Naive thymus-derived CD4-positive, alpha-beta T cell (primary cell): ENCODE data around the gene SOCS1. TPM values are rescaled to one million over a fixed set of nuclear protein-coding genes. Genes with fewer than 3 reads are reported as not detected.

Source experiments
- ATAC-seq: fragments of 150-1000 bp; cut with Tn5 transposase; 2 replicates; pipeline ENCODE4 v1.10.0; 2021; ENCODE audit warnings: mild to moderate bottlenecking, moderate library complexity
- CTCF ChIA-PET: fragments of 350-600 bp; sonication (Branson Sonifier 250); formaldehyde crosslinking; loops from one replicate; lab custom pipeline; 2021; ENCODE audit warnings: antibody characterized with exemption; lab: Charles Lee
- POLR2A ChIA-PET: fragments of 350-600 bp; sonication (Branson Sonifier 250); formaldehyde crosslinking; loops from one replicate; lab custom pipeline; 2021; ENCODE audit warnings: antibody characterized with exemption, inconsistent platforms; lab: Charles Lee
- DNase-seq, 9 donors: peaks; one replicate each; pipeline versions ENCODE4 v3.0.0 to v3.0.0-alpha.2; 2020 to 2022; ENCODE audit warnings: mixed read lengths in 1 of 9
- H3K27ac ChIP-seq: one replicate; pipeline ENCODE4 v1.7.0; 2013; ENCODE audit warnings: mild to moderate bottlenecking, low read depth, low read length, moderate library complexity
- H3K27me3 ChIP-seq, 2 donors: one replicate each; pipeline ENCODE4 v1.7.0; 2013; ENCODE audit warnings: low read length in 2 of 2, mild to moderate bottlenecking in 2 of 2, moderate library complexity in 2 of 2; ENCODE audit not compliant: control insufficient read depth in 2 of 2, insufficient read depth in 2 of 2
- H3K36me3 ChIP-seq, 3 experiments: 1 replicate in 2 of 3; 2 replicates in 1 of 3; pipeline ENCODE4 v1.7.0; 2013; ENCODE audit warnings: low read length in 3 of 3, mild to moderate bottlenecking in 3 of 3, moderate library complexity in 1 of 3; ENCODE audit not compliant: insufficient read depth in 3 of 3, control insufficient read depth in 2 of 3
- H3K4me1 ChIP-seq, 2 donors: one replicate each; pipeline ENCODE4 v1.7.0; 2013; ENCODE audit warnings: low read length in 2 of 2, mild to moderate bottlenecking in 2 of 2, moderate library complexity in 1 of 2; ENCODE audit not compliant: control insufficient read depth in 2 of 2, insufficient read depth in 2 of 2
- H3K4me3 ChIP-seq: 2 replicates; pipeline ENCODE4 v1.7.0; 2013; ENCODE audit warnings: mild to moderate bottlenecking, low read length
- H3K9me3 ChIP-seq, 3 experiments: 1 replicate in 2 of 3; 2 replicates in 1 of 3; pipeline ENCODE4 v1.7.0; 2013; ENCODE audit warnings: low read length in 3 of 3; ENCODE audit not compliant: control insufficient read depth in 2 of 3
- H3K27ac Mint-ChIP-seq, 9 donors: one replicate each; pipeline ENCODE4 v1.8.0; 2020 to 2022; ENCODE audit warnings: mixed read lengths in 9 of 9, mild to moderate bottlenecking in 8 of 9, moderate library complexity in 5 of 9, inconsistent platforms in 2 of 9
- H3K27me3 Mint-ChIP-seq, 5 donors: one replicate each; pipeline ENCODE4 v1.8.0; 2021 to 2022; ENCODE audit warnings: mixed read lengths in 5 of 5, mild to moderate bottlenecking in 1 of 5
- H3K36me3 Mint-ChIP-seq, 5 donors: one replicate each; pipeline ENCODE4 v1.8.0; 2020 to 2022; ENCODE audit warnings: mixed read lengths in 5 of 5, mild to moderate bottlenecking in 3 of 5, inconsistent platforms in 1 of 5
- H3K4me1 Mint-ChIP-seq, 7 donors: one replicate each; pipeline ENCODE4 v1.8.0; 2020 to 2022; ENCODE audit warnings: mixed read lengths in 7 of 7, mild to moderate bottlenecking in 3 of 7, inconsistent platforms in 1 of 7
- H3K4me3 Mint-ChIP-seq, 10 donors: one replicate each; pipeline ENCODE4 v1.8.0; 2020 to 2022; ENCODE audit warnings: mild to moderate bottlenecking in 10 of 10, mixed read lengths in 10 of 10, moderate library complexity in 6 of 10, inconsistent platforms in 2 of 10
- H3K9me3 Mint-ChIP-seq, 11 donors: one replicate each; pipeline ENCODE4 v1.8.0; 2020 to 2022; ENCODE audit warnings: mixed read lengths in 11 of 11, mild to moderate bottlenecking in 4 of 11, inconsistent platforms in 1 of 11, moderate library complexity in 1 of 11
- intact Hi-C, 2 donors: fragments of 100-400 bp; cut with micrococcal nuclease; formaldehyde crosslinking; loops; one replicate each; pipeline ENCODE4 v1.15.1; 2023
- polyA plus RNA-seq, 2 donors: library from polyadenylated mRNA; unstranded; fragments of 300-500 nt; fragmentation: Illumina TruSeq; gene quantifications; one replicate each; pipeline ENCODE4 v1.2.3, GENCODE V29; 2021
- total RNA-seq, 6 experiments: library from RNA in 5 of 6; stranded (reverse) in 5 of 6; gene quantifications; 1 replicate in 5 of 6; 2 replicates in 1 of 6; pipeline ENCODE4 v1.2.3 and lab custom pipeline; 2021 to 2026

SOCS1 gene
- total and polyA plus RNA-seq, 7 experiments from 2014 or later, result 12.8 to 191 (median 16.1) TPM

- Mint-ChIP-seq H3K27me3 (peaks cover 0 to 14% (median 0%) of the 10 kb centered on the region in 5 donors), H3K9me3 (peaks cover 0 to 4% (median 0%) of the 10 kb centered on the region in 11 donors), H3K4me3 (peak overlapping the region; percentile 34 to 79 (median 65)), H3K36me3 (peaks cover 0 to 5% (median 0%) of the 10 kb centered on the region in 5 donors), H3K4me1 (peaks cover 18 to 42% (median 33%) of the 10 kb centered on the region in 7 donors), H3K27ac (peak overlapping the region; percentile 78 to 95 (median 90))
- peaks cover 14 to 25% of the 10 kb centered on the region in 2 donors for H3K4me1 ChIP-seq
- ATAC-seq (no peak), DNase-seq (no peak)
- intact Hi-C loops, result no loop called here
- H3K4me3 ChIP-seq, result no peak overlapping the region
- H3K27me3 ChIP-seq, result no peaks in the 10 kb centered on the region
- H3K27ac ChIP-seq, result peak overlapping the region; percentile 33
- no peaks in the 10 kb centered on the region for H3K36me3 ChIP-seq
- no peaks in the 10 kb centered on the region for H3K9me3 ChIP-seq
- POLR2A ChIA-PET, result interaction anchor here (0.7 to 3.4 kb wide), 3 partner anchors 9 to 70 kb away, joined by 3 to 22 read pairs (median 6); partner anchors contain the start of gene SOCS1
- CTCF ChIA-PET, result interaction anchor here (0.6 to 1.2 kb wide), 6 partner anchors 7 to 954 kb away, joined by 3 to 5 read pairs (median 4); no protein-coding TSS in a partner anchor
These were observed 8.3 kb upstream of the SOCS1 start for GRCh38 chr16:11264155-11264832.

- Mint-ChIP-seq H3K4me1 (peaks cover 21 to 47% (median 37%) of the 10 kb centered on the region in 7 donors), H3K27me3 (peaks cover 0 to 12% (median 0%) of the 10 kb centered on the region in 5 donors), H3K9me3 (peaks cover 0 to 4% (median 0%) of the 10 kb centered on the region in 11 donors), H3K36me3 (peaks cover 0 to 5% (median 0%) of the 10 kb centered on the region in 5 donors), H3K27ac (peak overlapping the region; percentile 78 to 95 (median 90)), H3K4me3 (peak overlapping the region; percentile 34 to 79 (median 65))
- peaks cover 14 to 28% of the 10 kb centered on the region in 2 donors for H3K4me1 ChIP-seq
- POLR2A ChIA-PET, result interaction anchor here (2.0 to 3.4 kb wide), 2 partner anchors 8 to 34 kb away, joined by 6 to 22 read pairs; partner anchors contain the start of gene SOCS1
- DNase-seq (peak in 8 of 9 donors; percentile 35 to 71 (median 59)), ATAC-seq (peak; percentile 83)
- no peaks in the 10 kb centered on the region for H3K36me3 ChIP-seq
- H3K27me3 ChIP-seq, result no peaks in the 10 kb centered on the region
- intact Hi-C loops, result no loop called here
- H3K27ac ChIP-seq, result peak overlapping the region; percentile 33
- H3K9me3 ChIP-seq, result no peaks in the 10 kb centered on the region
- H3K4me3 ChIP-seq, result no peak overlapping the region
- CTCF ChIA-PET, result interaction anchor here (0.6 to 1.2 kb wide), 6 partner anchors 8 to 954 kb away, joined by 3 to 5 read pairs (median 4); no protein-coding TSS in a partner anchor
These were observed 7.7 kb upstream of the SOCS1 start for GRCh38 chr16:11263737-11264136.

DNA sequence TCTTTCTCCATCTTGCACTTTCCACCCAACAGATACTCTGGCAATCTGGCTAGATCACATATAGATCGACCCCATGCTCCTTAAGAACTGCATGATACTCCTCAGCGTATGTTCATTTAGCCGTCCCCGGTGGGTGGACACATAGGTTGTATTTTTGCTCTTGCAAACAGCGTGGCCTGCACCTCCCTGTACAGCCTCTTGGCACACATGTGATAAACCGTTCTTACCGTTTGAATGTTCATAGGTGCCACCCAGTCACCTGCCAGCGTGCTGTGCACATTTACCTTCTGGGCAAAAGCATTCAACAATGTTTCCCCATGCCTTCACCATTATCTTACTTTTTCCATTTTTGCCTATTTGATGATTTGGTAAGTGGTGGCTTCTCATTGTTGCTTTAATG is 6.9 kb upstream of the SOCS1 start:
- peak in 1 of 9 donors; percentile 18 for DNase-seq
- Mint-ChIP-seq H3K4me3 (peak overlapping the region in 5 of 10 donors; percentile 8 to 75 (median 61)), H3K36me3 (peaks cover 0 to 1% (median 0%) of the 10 kb centered on the region in 5 donors), H3K27ac (peak overlapping the region; percentile 2 to 95 (median 83)), H3K4me1 (peaks cover 21 to 55% (median 45%) of the 10 kb centered on the region in 7 donors), H3K27me3 (peaks cover 0 to 4% (median 0%) of the 10 kb centered on the region in 5 donors), H3K9me3 (no peaks in the 10 kb centered on the region)
- H3K27ac ChIP-seq, result no peak overlapping the region
- no peak for ATAC-seq
- CTCF ChIA-PET, result interaction anchor here (0.9 to 1.2 kb wide), 2 partner anchors 9 to 35 kb away, joined by 3 to 5 read pairs; no protein-coding TSS in a partner anchor
- H3K4me1 ChIP-seq, result peaks cover 21 to 36% of the 10 kb centered on the region in 2 donors
- POLR2A ChIA-PET, result interaction anchor here (1.2 to 3.4 kb wide), 3 partner anchors 8 to 35 kb away, joined by 3 to 22 read pairs (median 6); partner anchors contain the start of gene SOCS1
- no peaks in the 10 kb centered on the region for H3K36me3 ChIP-seq
- H3K27me3 ChIP-seq, result no peaks in the 10 kb centered on the region
- H3K4me3 ChIP-seq, result no peak overlapping the region
- H3K9me3 ChIP-seq, result no peaks in the 10 kb centered on the region
- intact Hi-C loops, result no loop called here

DNA sequence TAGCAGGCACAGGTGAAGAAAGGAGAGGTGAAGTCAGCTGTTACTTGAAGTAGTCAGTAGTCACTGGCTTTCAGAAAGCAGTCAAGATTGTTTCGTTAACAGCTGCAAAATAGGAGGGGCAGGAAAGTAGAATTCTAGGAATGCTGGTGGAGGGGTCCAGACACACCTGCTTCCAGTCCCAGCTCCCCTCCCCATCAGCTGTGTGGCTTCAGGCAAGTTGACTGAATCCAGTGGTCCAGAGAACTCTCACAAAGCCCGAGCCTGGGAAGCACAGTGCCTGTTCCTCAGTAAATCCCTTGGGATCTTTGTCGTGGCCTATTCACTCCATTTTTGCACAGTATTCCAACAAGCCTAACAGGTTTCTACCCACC is 4.6 kb upstream of the SOCS1 start:
- no peak overlapping the region for H3K27ac ChIP-seq
- H3K27me3 ChIP-seq, result no peaks in the 10 kb centered on the region
- Mint-ChIP-seq H3K4me3 (no peak overlapping the region), H3K4me1 (peaks cover 21 to 69% (median 56%) of the 10 kb centered on the region in 7 donors), H3K36me3 (peaks cover 0 to 1% (median 0%) of the 10 kb centered on the region in 5 donors), H3K27ac (peak overlapping the region in 5 of 9 donors; percentile 71 to 88 (median 80)), H3K27me3 (peaks cover 0 to 4% (median 0%) of the 10 kb centered on the region in 5 donors), H3K9me3 (peaks cover 0 to 2% (median 0%) of the 10 kb centered on the region in 11 donors)
- intact Hi-C loops, result no loop called here
- CTCF ChIA-PET, result interaction anchor here (2.6 kb wide), 1 partner anchor 37 kb away, joined by 15 read pairs; no protein-coding TSS in a partner anchor
- no peak overlapping the region for H3K4me3 ChIP-seq
- POLR2A ChIA-PET, result interaction anchor here (0.8 to 1.1 kb wide), 2 partner anchors 38 to 91 kb away, joined by 3 to 5 read pairs; no protein-coding TSS in a partner anchor
- DNase-seq, result no peak
- peaks cover 33 to 47% of the 10 kb centered on the region in 2 donors for H3K4me1 ChIP-seq
- no peak for ATAC-seq
- H3K9me3 ChIP-seq, result no peaks in the 10 kb centered on the region
- peaks cover 0 to 6% (median 0%) of the 10 kb centered on the region in 3 experiments for H3K36me3 ChIP-seq

GRCh38 chr16:11259655-11260595 is 3.9 kb upstream of the SOCS1 start:
- intact Hi-C loops, result loop anchor here (5.0 to 10.0 kb wide), 9 partner anchors 205 to 1542 kb away; partner anchors contain the start of genes CPPED1 (in 1 of the 2), GSPT1 (in 1 of the 2), LITAF (in 1 of the 2) and NUBP1 (in 1 of the 2)
- ChIA-PET CTCF (interaction anchor here (0.6 to 6.0 kb wide), 4 partner anchors 38 to 290 kb away, joined by 3 to 29 read pairs (median 10); no protein-coding TSS in a partner anchor), POLR2A (interaction anchor here (0.8 to 8.2 kb wide), 4 partner anchors 31 to 284 kb away, joined by 3 to 244 read pairs (median 4); no protein-coding TSS in a partner anchor)
- no peak overlapping the region for H3K27ac ChIP-seq
- H3K9me3 ChIP-seq, result no peaks in the 10 kb centered on the region
- peaks cover 0 to 4% (median 0%) of the 10 kb centered on the region in 5 donors for H3K36me3 Mint-ChIP-seq
- peaks cover 21 to 67% (median 56%) of the 10 kb centered on the region in 7 donors for H3K4me1 Mint-ChIP-seq
- H3K4me3 ChIP-seq, result no peak overlapping the region
- H3K27me3 ChIP-seq, result no peaks in the 10 kb centered on the region
- H3K4me1 ChIP-seq, result peaks cover 33 to 46% of the 10 kb centered on the region in 2 donors
- H3K27ac Mint-ChIP-seq, result peak overlapping the region; percentile 48 to 96 (median 80)
- DNase-seq (no peak), ATAC-seq (no peak)
- peaks cover 0 to 8% (median 0%) of the 10 kb centered on the region in 3 experiments for H3K36me3 ChIP-seq
- peak overlapping the region in 4 of 10 donors; percentile 32 to 91 (median 65) for H3K4me3 Mint-ChIP-seq
- H3K9me3 Mint-ChIP-seq, result peaks cover 0 to 2% (median 0%) of the 10 kb centered on the region in 11 donors
- peaks cover 0 to 4% (median 0%) of the 10 kb centered on the region in 5 donors for H3K27me3 Mint-ChIP-seq
